Measurements from ENCODE around the gene KCTD1.

DNA sequence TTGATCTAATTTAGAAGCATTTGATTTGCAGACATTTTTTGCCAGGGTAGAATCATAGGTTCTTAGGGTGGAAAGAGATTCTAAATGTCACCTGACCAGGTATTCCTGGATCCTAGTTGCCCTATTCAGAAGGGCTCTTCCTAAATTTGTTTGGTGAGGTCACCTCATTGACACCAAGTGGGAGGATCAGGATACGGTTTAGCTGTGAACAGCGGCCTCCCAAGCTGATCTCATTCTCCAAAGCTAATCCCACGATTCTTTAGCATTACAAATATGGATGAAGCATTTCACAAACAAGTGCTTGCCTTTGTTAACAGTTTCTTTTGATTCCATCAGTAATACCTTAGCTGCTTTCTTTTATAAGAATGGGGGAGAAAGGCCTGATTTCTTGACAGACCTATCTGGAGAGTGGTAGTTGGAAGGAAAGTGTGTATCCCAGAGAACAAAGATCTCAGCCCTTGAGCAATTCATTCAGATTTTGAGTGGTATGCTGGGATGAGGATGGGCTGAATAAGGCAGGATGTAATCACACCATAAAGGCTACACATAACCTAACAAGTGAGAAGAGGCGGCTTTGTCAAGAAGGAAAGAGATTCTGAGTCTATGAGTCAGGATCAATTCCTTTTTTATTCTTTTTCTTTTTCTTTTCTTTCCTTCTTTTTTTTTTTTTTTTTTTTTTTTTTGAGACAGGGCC is 16.6 kb downstream of the KCTD1 start:
- TF ChIP-seq, protein P1, sequence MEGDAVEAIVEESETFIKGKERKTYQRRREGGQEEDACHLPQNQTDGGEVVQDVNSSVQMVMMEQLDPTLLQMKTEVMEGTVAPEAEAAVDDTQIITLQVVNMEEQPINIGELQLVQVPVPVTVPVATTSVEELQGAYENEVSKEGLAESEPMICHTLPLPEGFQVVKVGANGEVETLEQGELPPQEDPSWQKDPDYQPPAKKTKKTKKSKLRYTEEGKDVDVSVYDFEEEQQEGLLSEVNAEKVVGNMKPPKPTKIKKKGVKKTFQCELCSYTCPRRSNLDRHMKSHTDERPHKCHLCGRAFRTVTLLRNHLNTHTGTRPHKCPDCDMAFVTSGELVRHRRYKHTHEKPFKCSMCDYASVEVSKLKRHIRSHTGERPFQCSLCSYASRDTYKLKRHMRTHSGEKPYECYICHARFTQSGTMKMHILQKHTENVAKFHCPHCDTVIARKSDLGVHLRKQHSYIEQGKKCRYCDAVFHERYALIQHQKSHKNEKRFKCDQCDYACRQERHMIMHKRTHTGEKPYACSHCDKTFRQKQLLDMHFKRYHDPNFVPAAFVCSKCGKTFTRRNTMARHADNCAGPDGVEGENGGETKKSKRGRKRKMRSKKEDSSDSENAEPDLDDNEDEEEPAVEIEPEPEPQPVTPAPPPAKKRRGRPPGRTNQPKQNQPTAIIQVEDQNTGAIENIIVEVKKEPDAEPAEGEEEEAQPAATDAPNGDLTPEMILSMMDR (IDR thresholded peaks at IDR 0.05) = no peak
- TF ChIP-seq POLR2A (IDR thresholded peaks at IDR 0.05) (no peak), EP300 (IDR thresholded peaks at IDR 0.05) (no peak)

Measured in ovary (tissue), 3 donors.